Measurements from ENCODE around the gene AUH. TPM values are rescaled to one million over a fixed set of nuclear protein-coding genes. Genes with fewer than 3 reads are reported as not detected.

The AUH gene
- total and polyA plus RNA-seq, 8 donors = 13.6 to 33.7 (median 23.0) TPM

DNA sequence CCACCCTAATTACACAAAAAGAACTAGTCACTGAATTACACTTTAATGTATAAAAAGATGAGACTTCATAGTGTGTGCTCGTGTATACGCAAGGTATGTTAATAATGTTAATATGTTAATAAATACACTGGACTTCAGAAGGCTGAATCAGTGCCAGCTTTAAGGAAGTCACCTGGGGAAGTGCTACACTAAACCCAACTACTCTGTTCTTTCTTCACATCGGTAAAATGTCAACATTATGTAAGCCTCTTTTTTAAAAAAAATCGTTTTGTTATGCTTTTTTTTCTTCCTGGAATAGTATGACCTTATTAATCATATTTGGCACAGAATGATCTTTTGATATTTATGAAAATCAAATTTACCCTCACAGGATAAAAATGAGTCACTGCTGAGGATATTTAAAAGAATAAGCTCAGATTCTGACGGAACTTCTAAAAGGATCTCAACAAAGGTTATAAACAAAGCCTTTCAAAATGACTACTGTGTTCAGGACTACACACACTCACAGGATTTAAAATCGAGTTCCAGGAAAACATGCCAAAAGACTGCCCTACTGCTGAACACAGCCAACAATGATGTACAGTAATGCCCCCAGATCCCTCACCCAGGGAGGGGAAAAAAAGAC lies 75.9 kb downstream of the AUH start:
- TF ChIP-seq, protein P1, sequence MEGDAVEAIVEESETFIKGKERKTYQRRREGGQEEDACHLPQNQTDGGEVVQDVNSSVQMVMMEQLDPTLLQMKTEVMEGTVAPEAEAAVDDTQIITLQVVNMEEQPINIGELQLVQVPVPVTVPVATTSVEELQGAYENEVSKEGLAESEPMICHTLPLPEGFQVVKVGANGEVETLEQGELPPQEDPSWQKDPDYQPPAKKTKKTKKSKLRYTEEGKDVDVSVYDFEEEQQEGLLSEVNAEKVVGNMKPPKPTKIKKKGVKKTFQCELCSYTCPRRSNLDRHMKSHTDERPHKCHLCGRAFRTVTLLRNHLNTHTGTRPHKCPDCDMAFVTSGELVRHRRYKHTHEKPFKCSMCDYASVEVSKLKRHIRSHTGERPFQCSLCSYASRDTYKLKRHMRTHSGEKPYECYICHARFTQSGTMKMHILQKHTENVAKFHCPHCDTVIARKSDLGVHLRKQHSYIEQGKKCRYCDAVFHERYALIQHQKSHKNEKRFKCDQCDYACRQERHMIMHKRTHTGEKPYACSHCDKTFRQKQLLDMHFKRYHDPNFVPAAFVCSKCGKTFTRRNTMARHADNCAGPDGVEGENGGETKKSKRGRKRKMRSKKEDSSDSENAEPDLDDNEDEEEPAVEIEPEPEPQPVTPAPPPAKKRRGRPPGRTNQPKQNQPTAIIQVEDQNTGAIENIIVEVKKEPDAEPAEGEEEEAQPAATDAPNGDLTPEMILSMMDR (IDR thresholded peaks at IDR 0.05) = no peak
- no peaks in the 10 kb centered on the region for H3K36me3 ChIP-seq
- intact Hi-C loops (cut with DNase I) = no loop called here
- DNase-seq (peak in 1 of 4 donors; percentile 28), ATAC-seq (peak; percentile 61)
- H3K27me3 ChIP-seq = no peaks in the 10 kb centered on the region
- no peak overlapping the region for H3K4me3 ChIP-seq
- H3K4me1 ChIP-seq = no peaks in the 10 kb centered on the region
- peak overlapping the region in 1 of 2 donors; percentile 43 for H3K27ac ChIP-seq
- no peaks in the 10 kb centered on the region for H3K9me3 ChIP-seq

DNA sequence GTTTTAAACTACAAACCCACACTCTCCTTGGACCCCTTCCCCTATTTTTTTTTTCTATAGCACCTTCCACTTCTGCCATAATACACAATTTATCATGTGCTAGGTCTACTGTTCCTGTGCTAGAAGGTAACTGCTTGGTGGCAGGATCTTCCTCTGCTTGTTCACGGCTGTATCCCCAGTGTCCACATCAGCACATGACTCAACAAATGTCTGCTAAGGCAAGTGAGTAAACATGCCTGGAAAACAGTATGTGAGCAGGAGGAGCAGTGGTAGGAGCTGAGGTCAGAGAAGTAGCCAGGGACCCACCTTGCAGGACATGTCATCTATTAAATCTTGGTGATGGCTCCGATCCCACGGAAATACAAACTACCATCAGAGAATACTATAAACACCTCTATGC lies 79.4 kb downstream of the AUH start:
- Histone ChIP-seq H3K9me3 (no peaks in the 10 kb centered on the region), H3K4me1 (no peaks in the 10 kb centered on the region), H3K36me3 (no peaks in the 10 kb centered on the region), H3K27me3 (no peaks in the 10 kb centered on the region), H3K27ac (no peak overlapping the region), H3K4me3 (no peak overlapping the region)
- TF ChIP-seq, protein P1 (IDR thresholded peaks at IDR 0.05) = no peak
- ATAC-seq (no peak), DNase-seq (no peak)
- intact Hi-C loops (cut with DNase I) = no loop called here

DNA sequence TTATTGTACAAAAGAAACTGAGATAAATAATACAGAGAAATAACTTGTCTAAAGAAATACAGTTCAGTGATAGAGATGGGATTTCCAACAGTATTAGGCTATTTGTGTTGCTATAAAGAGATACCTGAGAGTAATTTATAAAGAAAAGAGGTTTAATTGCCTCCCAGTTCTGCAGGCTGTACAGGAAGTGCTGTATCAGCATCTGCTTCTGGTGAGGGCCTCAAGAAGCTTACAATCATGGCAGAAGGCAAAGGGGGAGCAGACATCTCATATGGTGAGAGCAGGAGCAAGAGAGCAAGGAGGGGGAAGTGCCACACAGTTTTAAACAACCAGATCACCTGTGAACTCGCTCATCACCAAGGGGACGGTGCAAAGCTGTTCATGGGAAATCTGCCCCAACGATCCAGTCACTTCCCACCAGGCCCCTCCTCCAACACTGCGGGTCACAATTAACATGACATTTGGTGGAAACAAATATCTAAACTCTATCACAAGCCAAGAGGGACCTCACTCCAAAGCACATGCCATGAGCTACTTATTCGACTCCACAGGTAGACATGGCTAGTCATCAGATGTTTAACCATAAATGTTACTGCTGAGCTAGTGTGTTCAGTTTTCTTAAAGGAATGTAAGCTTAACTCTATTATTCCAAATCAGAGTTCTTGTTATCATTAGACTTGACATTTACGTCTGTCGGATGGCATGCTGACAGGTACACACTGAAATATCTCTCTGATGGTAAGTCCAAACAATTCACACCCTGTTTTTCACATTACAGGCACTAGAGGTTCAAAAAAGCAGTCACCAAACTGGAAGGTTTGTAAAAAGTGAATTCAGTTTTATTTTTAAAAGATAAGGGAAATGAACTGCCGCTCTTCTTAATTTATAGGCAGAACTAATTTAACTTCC lies 82.2 kb downstream of the AUH start:
- no peak for DNase-seq
- TF ChIP-seq, protein P1 (IDR thresholded peaks at IDR 0.05) = no peak
- no peaks in the 10 kb centered on the region for H3K36me3 ChIP-seq
- H3K27me3 ChIP-seq = no peaks in the 10 kb centered on the region
- H3K9me3 ChIP-seq = no peaks in the 10 kb centered on the region
- intact Hi-C loops (cut with DNase I) = no loop called here
- no peak overlapping the region for H3K4me3 ChIP-seq
- ATAC-seq = no peak
- peaks cover 0 to 3% of the 10 kb centered on the region in 2 donors for H3K4me1 ChIP-seq
- H3K27ac ChIP-seq = no peak overlapping the region

DNA sequence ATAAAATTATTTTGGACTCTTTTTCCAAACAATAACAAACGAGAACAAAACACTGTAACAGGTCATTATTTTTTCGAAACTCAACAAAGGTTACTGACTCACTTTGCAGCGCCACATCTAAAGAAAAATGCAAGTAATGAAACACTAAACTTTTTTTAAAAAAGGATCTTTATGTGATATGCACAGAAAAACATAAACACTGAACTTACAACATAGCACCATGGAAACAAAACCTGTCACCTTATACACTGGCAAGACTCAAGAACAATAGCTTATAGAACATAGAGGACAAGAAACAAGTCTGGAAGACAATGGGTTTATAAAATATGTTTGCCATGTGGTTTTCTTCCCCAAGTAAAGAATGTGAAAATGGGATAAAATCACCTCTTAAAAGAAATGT lies 85.2 kb downstream of the AUH start:
- H3K4me1 ChIP-seq = peaks cover 0 to 9% of the 10 kb centered on the region in 2 donors
- H3K27me3 ChIP-seq = no peaks in the 10 kb centered on the region
- TF ChIP-seq, protein P1 (IDR thresholded peaks at IDR 0.05) = no peak
- DNase-seq = no peak
- no peaks in the 10 kb centered on the region for H3K36me3 ChIP-seq
- no peak for ATAC-seq
- no peak overlapping the region for H3K27ac ChIP-seq
- H3K9me3 ChIP-seq = no peaks in the 10 kb centered on the region
- no peak overlapping the region for H3K4me3 ChIP-seq
- intact Hi-C loops (cut with DNase I) = no loop called here

DNA sequence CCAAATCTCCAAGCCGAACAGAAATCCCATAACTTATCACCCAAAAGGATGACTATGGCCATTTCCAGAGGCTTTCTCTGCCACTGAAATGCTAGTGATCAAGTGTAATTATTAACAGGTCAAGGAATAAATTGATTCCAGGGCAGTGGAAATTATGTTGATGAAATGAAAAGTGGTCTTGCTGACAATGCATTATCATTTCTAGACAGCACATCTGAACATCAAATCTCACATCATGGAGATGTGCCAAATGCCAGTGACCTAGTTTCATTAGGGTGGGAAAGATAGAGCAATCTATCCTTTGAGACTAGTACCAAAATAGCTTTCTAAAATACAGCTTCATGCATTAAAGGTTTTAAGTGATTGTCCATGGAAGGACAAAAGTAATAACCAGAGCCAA lies 86.1 kb downstream of the AUH start:
- DNase-seq (no peak), ATAC-seq (no peak)
- Histone ChIP-seq H3K36me3 (no peaks in the 10 kb centered on the region), H3K27ac (no peak overlapping the region), H3K27me3 (no peaks in the 10 kb centered on the region), H3K4me3 (no peak overlapping the region), H3K9me3 (no peaks in the 10 kb centered on the region), H3K4me1 (peaks cover 0 to 9% of the 10 kb centered on the region in 2 donors)
- intact Hi-C loops (cut with DNase I) = no loop called here
- TF ChIP-seq, protein P1 (IDR thresholded peaks at IDR 0.05) = no peak
